B cell (primary cell): Measurements from ENCODE around the gene POLR2A. TPM values are rescaled to one million over a fixed set of nuclear protein-coding genes. Genes with fewer than 3 reads are reported as not detected.

Experiments
- ATAC-seq: fragments of 200-7000 bp; cut with Tn5 transposase; one replicate; pipeline ENCODE4 v1.10.0; 2021; ENCODE audit warnings: low read depth, mild to moderate bottlenecking, moderate number of reproducible peaks, moderate library complexity
- CTCF ChIA-PET: fragments of 350-600 bp; sonication (Branson Sonifier 250); formaldehyde crosslinking; loops from one replicate; lab custom pipeline; 2021; ENCODE audit warnings: antibody characterized with exemption, inconsistent platforms; lab: Charles Lee
- POLR2A ChIA-PET: fragments of 350-600 bp; sonication (Branson Sonifier 250); formaldehyde crosslinking; loops from one replicate; lab custom pipeline; 2021; ENCODE audit warnings: antibody characterized with exemption; lab: Charles Lee
- DNase-seq: peaks from one replicate; pipeline ENCODE4 v3.0.0; 2013
- H2AFZ ChIP-seq: 2 replicates; pipeline ENCODE4 v1.6.1; 2012; ENCODE audit warnings: mild to moderate bottlenecking, low read depth, low read length; ENCODE audit not compliant: insufficient read depth, poor library complexity, severe bottlenecking
- H3K27ac ChIP-seq, 2 donors: 1 replicate in 1 of 2; 2 replicates in 1 of 2; pipeline ENCODE4 v1.5.1; 2012 to 2013; ENCODE audit warnings: low read length in 2 of 2, mild to moderate bottlenecking in 2 of 2, moderate library complexity in 1 of 2
- H3K27me3 ChIP-seq, 4 experiments: fragments of 200-600 bp in 1 of 4; sonication (generic) in 1 of 4; replicated peaks in 1 of 4; 1 replicate in 2 of 4; 2 replicates in 2 of 4; pipeline versions ENCODE4 v1.6.1 to v1.7.0; 2013 to 2016; ENCODE audit warnings: low read length in 3 of 4, mild to moderate bottlenecking in 2 of 4, mixed read lengths in 1 of 4, moderate library complexity in 1 of 4; ENCODE audit not compliant: insufficient read depth in 4 of 4, control insufficient read depth in 3 of 4; ENCODE audit errors: control extremely low read depth in 1 of 4
- H3K36me3 ChIP-seq, 2 experiments: replicated peaks in 1 of 2; 1 replicate in 1 of 2; 2 replicates in 1 of 2; pipeline versions ENCODE4 v1.6.1 to v1.7.1; 2013; ENCODE audit warnings: low read length in 1 of 2; ENCODE audit not compliant: insufficient read depth in 2 of 2, control insufficient read depth in 1 of 2; ENCODE audit errors: control extremely low read depth in 1 of 2, extremely low read depth in 1 of 2
- H3K4me1 ChIP-seq, 2 donors: fragments of 200-600 bp in 1 of 2; sonication (generic) in 1 of 2; 1 replicate in 1 of 2; 2 replicates in 1 of 2; pipeline versions ENCODE4 v1.5.1 to v1.6.1; 2013 to 2017; ENCODE audit warnings: low read length in 2 of 2; ENCODE audit not compliant: control insufficient read depth in 2 of 2, insufficient read depth in 2 of 2
- H3K4me2 ChIP-seq: replicated peaks from 2 replicates; pipeline ENCODE3; 2012; ENCODE audit warnings: mild to moderate bottlenecking, low read depth, low read length; ENCODE audit not compliant: poor library complexity, severe bottlenecking
- H3K4me3 ChIP-seq, 5 experiments: fragments of 200-600 bp in 1 of 5; sonication (generic) in 1 of 5; 1 replicate in 3 of 5; 2 replicates in 2 of 5; pipeline versions ENCODE4 v1.5.1 to v1.7.0; 2011 to 2016; ENCODE audit warnings: low read length in 4 of 5, mild to moderate bottlenecking in 4 of 5, low read depth in 2 of 5, control low read depth in 1 of 5, moderate library complexity in 1 of 5; ENCODE audit not compliant: insufficient read depth in 1 of 5; ENCODE audit errors: control extremely low read depth in 1 of 5, extremely low read depth in 1 of 5
- H3K79me2 ChIP-seq: fragments of 200-600 bp; sonication (generic); one replicate; pipeline ENCODE4 v1.6.0; 2016; ENCODE audit warnings: low read length; ENCODE audit not compliant: control insufficient read depth, insufficient read depth
- H3K9ac ChIP-seq: fragments of 200-600 bp; sonication (generic); 2 replicates; pipeline ENCODE4 v1.6.1; 2017; ENCODE audit warnings: mild to moderate bottlenecking, low read length, moderate library complexity
- H3K9me3 ChIP-seq, 3 donors: one replicate each; pipeline versions ENCODE4 v1.6.1 to v1.7.1; 2013; ENCODE audit warnings: low read length in 2 of 3; ENCODE audit not compliant: control insufficient read depth in 2 of 3, insufficient read depth in 1 of 3; ENCODE audit errors: control extremely low read depth in 1 of 3
- H4K20me1 ChIP-seq: 2 replicates; pipeline ENCODE4 v1.6.0; 2012; ENCODE audit warnings: mild to moderate bottlenecking, low read length; ENCODE audit not compliant: insufficient read depth, control insufficient read depth, poor library complexity, severe bottlenecking
- H3K27ac Mint-ChIP-seq: one replicate; pipeline ENCODE4 v1.8.0; 2021; ENCODE audit warnings: mixed read lengths
- H3K27me3 Mint-ChIP-seq: one replicate; pipeline ENCODE4 v1.8.0; 2021; ENCODE audit warnings: mixed read lengths
- H3K4me1 Mint-ChIP-seq: one replicate; pipeline ENCODE4 v1.8.0; 2021; ENCODE audit warnings: mixed read lengths
- H3K4me3 Mint-ChIP-seq: one replicate; pipeline ENCODE4 v1.8.0; 2021; ENCODE audit warnings: mixed read lengths
- H3K9me3 Mint-ChIP-seq: one replicate; pipeline ENCODE4 v1.8.0; 2022; ENCODE audit warnings: mixed read lengths; ENCODE audit not compliant: insufficient read depth
- EZH2 ChIP-seq: IDR thresholded peaks from 2 replicates; pipeline ENCODE4 v1.6.1; 2012; ENCODE audit warnings: borderline replicate concordance, low read depth, mild to moderate bottlenecking, moderate library complexity, low read length; ENCODE audit not compliant: insufficient read depth, poor library complexity, severe bottlenecking
- WGBS: methylation state at CpG from one replicate; pipeline ENCODE4 v1.1.5; 2013; ENCODE audit warnings: missing lambda C conversion rate; ENCODE audit not compliant: insufficient coverage; 5-methylcytosine and 5-hydroxymethylcytosine counted together
- intact Hi-C: fragments of 100-400 bp; cut with micrococcal nuclease; formaldehyde crosslinking; loops from one replicate; pipeline ENCODE4 v1.10.0; 2022
- polyA minus RNA-seq: library from RNA; depleted of rRNA, polyadenylated mRNA; stranded (reverse); fragments of >200 nt; gene quantifications from 2 replicates; pipeline ENCODE4 v1.2.3, GENCODE V29; 2012
- polyA plus RNA-seq: library from polyadenylated mRNA; depleted of rRNA; stranded (reverse); fragments of >200 nt; gene quantifications from 2 replicates; pipeline ENCODE4 v1.2.3, GENCODE V29; 2012
- total RNA-seq, 2 donors: library from RNA; stranded (reverse); fragments of 120-200 nt in 1 of 2; gene quantifications; 1 replicate in 1 of 2; 2 replicates in 1 of 2; pipeline versions ENCODE4 v1.2.3 to v1.2.4, GENCODE V29; 2013 to 2022
- TF ChIP-seq, protein P1 (sequence below): fragments of 200-600 bp; IDR thresholded peaks from one replicate; pipeline ENCODE4 v1.8.0; 2022; ENCODE audit warnings: antibody characterized with exemption, mild to moderate bottlenecking

The POLR2A gene
- total RNA-seq (225 and 240 TPM in 2 replicates), polyA plus RNA-seq (56.5 and 77.6 TPM in 2 replicates), polyA minus RNA-seq (213 and 451 TPM in 2 replicates)
- total RNA-seq (2013): 42.1 TPM

DNA sequence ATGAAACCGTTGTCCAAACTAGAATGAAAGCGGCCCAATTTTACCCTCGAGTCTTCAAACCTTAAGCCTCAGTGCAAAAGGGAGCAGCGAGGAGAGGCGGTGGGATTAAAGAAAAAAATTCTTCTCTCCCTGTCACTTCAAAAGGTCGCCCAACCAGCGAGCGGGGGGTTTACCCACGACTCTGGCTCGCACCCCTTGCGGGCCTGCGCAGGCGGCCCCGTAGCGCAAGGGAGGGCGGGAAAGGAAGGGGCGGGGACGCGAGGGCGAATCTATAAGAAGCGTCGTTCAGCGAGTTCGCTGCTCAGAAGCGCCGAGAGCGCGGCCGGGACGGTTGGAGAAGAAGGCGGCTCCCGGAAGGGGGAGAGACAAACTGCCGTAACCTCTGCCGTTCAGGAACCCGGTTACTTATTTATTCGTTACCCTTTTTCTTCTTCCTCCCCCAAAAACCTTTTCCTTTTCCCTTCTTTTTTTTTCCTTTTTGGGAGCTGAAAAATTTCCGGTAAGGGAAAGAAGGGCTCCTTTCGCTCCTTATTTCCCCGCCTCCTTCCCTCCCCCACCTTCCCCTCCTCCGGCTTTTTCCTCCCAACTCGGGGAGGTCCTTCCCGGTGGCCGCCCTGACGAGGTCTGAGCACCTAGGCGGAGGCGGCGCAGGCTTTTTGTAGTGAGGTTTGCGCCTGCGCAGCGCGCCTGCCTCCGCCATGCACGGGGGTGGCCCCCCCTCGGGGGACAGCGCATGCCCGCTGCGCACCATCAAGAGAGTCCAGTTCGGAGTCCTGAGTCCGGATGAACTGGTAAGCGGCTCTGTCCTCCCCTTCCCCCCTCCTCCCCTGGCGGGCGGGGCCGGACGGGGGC is at the start of gene POLR2A:
TSS of gene POLR2A (plus strand) at position 300 of the 852 bp plus-strand sequence.
- intact Hi-C loops: loop anchor here (1.0 kb wide), 6 partner anchors 29 to 177 kb away; partner anchors contain the start of genes EIF5A, SENP3 and TMEM102
- Mint-ChIP-seq H3K9me3 (no peaks in the 10 kb centered on the region), H3K27ac (peak within 1 kb of the TSS; percentile 100), H3K27me3 (no peaks in the 10 kb centered on the region), H3K4me3 (peak within 1 kb of the TSS; percentile 99), H3K4me1 (peaks cover 71% of the 10 kb centered on the region)
- Histone ChIP-seq H3K9ac (peak within 1 kb of the TSS; percentile 98), H4K20me1 (peaks cover 41% of the 10 kb centered on the region), H3K79me2 (peaks cover 92% of the 10 kb centered on the region), H3K4me2 (peak within 1 kb of the TSS; percentile 95), H3K27ac (peak within 1 kb of the TSS; percentile 100), H2AFZ (peak within 1 kb of the TSS; percentile 78), H3K9me3 (no peaks in the 10 kb centered on the region), H3K4me3 (peak within 1 kb of the TSS; percentile 80 to 100 (median 97)), H3K27me3 (no peaks in the 10 kb centered on the region), H3K4me1 (peaks cover 29 to 53% of the 10 kb centered on the region in 2 donors), H3K36me3 (peaks cover 2 to 10% of the 10 kb centered on the region in 2 experiments)
- CTCF ChIA-PET: interaction anchor here (0.8 to 3.5 kb wide), 10 partner anchors 27 to 439 kb away, joined by 3 to 19 read pairs (median 6); partner anchors contain the start of genes CHRNB1, SENP3 and TMEM102
- POLR2A ChIA-PET: interaction anchor here (0.6 to 3.0 kb wide), 22 partner anchors 28 to 351 kb away, joined by 3 to 27 read pairs (median 5); partner anchors contain the start of genes GABARAP, NEURL4, PLSCR3 and SENP3
- TF ChIP-seq, protein P1, sequence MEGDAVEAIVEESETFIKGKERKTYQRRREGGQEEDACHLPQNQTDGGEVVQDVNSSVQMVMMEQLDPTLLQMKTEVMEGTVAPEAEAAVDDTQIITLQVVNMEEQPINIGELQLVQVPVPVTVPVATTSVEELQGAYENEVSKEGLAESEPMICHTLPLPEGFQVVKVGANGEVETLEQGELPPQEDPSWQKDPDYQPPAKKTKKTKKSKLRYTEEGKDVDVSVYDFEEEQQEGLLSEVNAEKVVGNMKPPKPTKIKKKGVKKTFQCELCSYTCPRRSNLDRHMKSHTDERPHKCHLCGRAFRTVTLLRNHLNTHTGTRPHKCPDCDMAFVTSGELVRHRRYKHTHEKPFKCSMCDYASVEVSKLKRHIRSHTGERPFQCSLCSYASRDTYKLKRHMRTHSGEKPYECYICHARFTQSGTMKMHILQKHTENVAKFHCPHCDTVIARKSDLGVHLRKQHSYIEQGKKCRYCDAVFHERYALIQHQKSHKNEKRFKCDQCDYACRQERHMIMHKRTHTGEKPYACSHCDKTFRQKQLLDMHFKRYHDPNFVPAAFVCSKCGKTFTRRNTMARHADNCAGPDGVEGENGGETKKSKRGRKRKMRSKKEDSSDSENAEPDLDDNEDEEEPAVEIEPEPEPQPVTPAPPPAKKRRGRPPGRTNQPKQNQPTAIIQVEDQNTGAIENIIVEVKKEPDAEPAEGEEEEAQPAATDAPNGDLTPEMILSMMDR: no peak
- TF ChIP-seq EZH2: no peak
- peak; percentile 63 for ATAC-seq
- peak; percentile 99 for DNase-seq
- under 1% methylated on average over 51 of the region's 64 CpGs for WGBS
